ENCODE data around the gene DHX57. TPM values are rescaled to one million over a fixed set of nuclear protein-coding genes. Genes with fewer than 3 reads are reported as not detected.

The DHX57 gene
- total RNA-seq, 1 donor from 2014 or later = 18.6 TPM

GRCh38 chr2:38808677-38809076, 67.1 kb downstream of the DHX57 start:
- H3K4me2 ChIP-seq (ENCODE audit: low read length) = no peak overlapping the region
- no peak overlapping the region for H3K9ac ChIP-seq (ENCODE audit: low read length)
- no peaks in the 10 kb centered on the region for H3K27me3 ChIP-seq (ENCODE audit: insufficient read depth, low read length)
- DNase-seq (ENCODE audit: low read depth) = no peak
- H3K4me3 ChIP-seq (ENCODE audit: insufficient read depth, low read depth, low read length) = no peak overlapping the region
- H3K9me3 ChIP-seq (ENCODE audit: insufficient read depth, low read depth, low read length) = no peaks in the 10 kb centered on the region
- H3K9me3 Mint-ChIP-seq (ENCODE audit: unreplicated experiment) = no peaks in the 10 kb centered on the region
- no peak overlapping the region for H3K4me3 Mint-ChIP-seq (ENCODE audit: unreplicated experiment)
- no peaks in the 10 kb centered on the region for H3K27me3 Mint-ChIP-seq (ENCODE audit: low read depth, unreplicated experiment)
- H2AFZ ChIP-seq (ENCODE audit: low read depth, low read length) = no peak overlapping the region
- no peaks in the 10 kb centered on the region for H3K79me2 ChIP-seq (ENCODE audit: insufficient read depth, low read length)
- H3K36me3 ChIP-seq (ENCODE audit: insufficient read depth, low read length) = peaks cover 24% of the 10 kb centered on the region
- no peaks in the 10 kb centered on the region for H3K4me1 ChIP-seq (ENCODE audit: insufficient read depth, low read length)
- H3K36me3 Mint-ChIP-seq (ENCODE audit: low read depth, unreplicated experiment) = peaks cover 14% of the 10 kb centered on the region
- H4K20me1 ChIP-seq (ENCODE audit: insufficient read depth, low read length) = no peaks in the 10 kb centered on the region
- no peak for FAIRE-seq
- H3K27ac ChIP-seq (ENCODE audit: low read depth, low read length) = no peak overlapping the region
- no peak for TF ChIP-seq EZH2 (IDR thresholded peaks at IDR 0.05; ENCODE audit: insufficient read depth, low read length)
- TF ChIP-seq, protein P1, sequence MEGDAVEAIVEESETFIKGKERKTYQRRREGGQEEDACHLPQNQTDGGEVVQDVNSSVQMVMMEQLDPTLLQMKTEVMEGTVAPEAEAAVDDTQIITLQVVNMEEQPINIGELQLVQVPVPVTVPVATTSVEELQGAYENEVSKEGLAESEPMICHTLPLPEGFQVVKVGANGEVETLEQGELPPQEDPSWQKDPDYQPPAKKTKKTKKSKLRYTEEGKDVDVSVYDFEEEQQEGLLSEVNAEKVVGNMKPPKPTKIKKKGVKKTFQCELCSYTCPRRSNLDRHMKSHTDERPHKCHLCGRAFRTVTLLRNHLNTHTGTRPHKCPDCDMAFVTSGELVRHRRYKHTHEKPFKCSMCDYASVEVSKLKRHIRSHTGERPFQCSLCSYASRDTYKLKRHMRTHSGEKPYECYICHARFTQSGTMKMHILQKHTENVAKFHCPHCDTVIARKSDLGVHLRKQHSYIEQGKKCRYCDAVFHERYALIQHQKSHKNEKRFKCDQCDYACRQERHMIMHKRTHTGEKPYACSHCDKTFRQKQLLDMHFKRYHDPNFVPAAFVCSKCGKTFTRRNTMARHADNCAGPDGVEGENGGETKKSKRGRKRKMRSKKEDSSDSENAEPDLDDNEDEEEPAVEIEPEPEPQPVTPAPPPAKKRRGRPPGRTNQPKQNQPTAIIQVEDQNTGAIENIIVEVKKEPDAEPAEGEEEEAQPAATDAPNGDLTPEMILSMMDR (IDR thresholded peaks at IDR 0.05; ENCODE audit: insufficient read depth, low read depth, low read length) = no peak
- H3K27ac Mint-ChIP-seq (ENCODE audit: unreplicated experiment) = no peak overlapping the region
- H3K4me1 Mint-ChIP-seq (ENCODE audit: low read depth, unreplicated experiment) = no peaks in the 10 kb centered on the region

- H3K9ac ChIP-seq (ENCODE audit: low read length) = no peak overlapping the region
- peaks cover 18% of the 10 kb centered on the region for H3K36me3 Mint-ChIP-seq (ENCODE audit: low read depth, unreplicated experiment)
- no peak overlapping the region for H3K4me3 ChIP-seq (ENCODE audit: insufficient read depth, low read depth, low read length)
- no peak overlapping the region for H3K27ac ChIP-seq (ENCODE audit: low read depth, low read length)
- no peaks in the 10 kb centered on the region for H3K27me3 Mint-ChIP-seq (ENCODE audit: low read depth, unreplicated experiment)
- no peaks in the 10 kb centered on the region for H3K4me1 ChIP-seq (ENCODE audit: insufficient read depth, low read length)
- FAIRE-seq = no peak
- H3K4me1 Mint-ChIP-seq (ENCODE audit: low read depth, unreplicated experiment) = no peaks in the 10 kb centered on the region
- H3K4me3 Mint-ChIP-seq (ENCODE audit: unreplicated experiment) = no peak overlapping the region
- H3K27me3 ChIP-seq (ENCODE audit: insufficient read depth, low read length) = no peaks in the 10 kb centered on the region
- TF ChIP-seq EZH2 (IDR thresholded peaks at IDR 0.05; ENCODE audit: insufficient read depth, low read length) = no peak
- TF ChIP-seq, protein P1 (IDR thresholded peaks at IDR 0.05; ENCODE audit: insufficient read depth, low read depth, low read length) = no peak
- H3K36me3 ChIP-seq (ENCODE audit: insufficient read depth, low read length) = peaks cover 25% of the 10 kb centered on the region
- H3K4me2 ChIP-seq (ENCODE audit: low read length) = no peak overlapping the region
- H3K9me3 ChIP-seq (ENCODE audit: insufficient read depth, low read depth, low read length) = no peaks in the 10 kb centered on the region
- H3K27ac Mint-ChIP-seq (ENCODE audit: unreplicated experiment) = no peak overlapping the region
- H2AFZ ChIP-seq (ENCODE audit: low read depth, low read length) = no peak overlapping the region
- DNase-seq (ENCODE audit: low read depth) = no peak
- no peaks in the 10 kb centered on the region for H4K20me1 ChIP-seq (ENCODE audit: insufficient read depth, low read length)
- no peaks in the 10 kb centered on the region for H3K79me2 ChIP-seq (ENCODE audit: insufficient read depth, low read length)
- no peaks in the 10 kb centered on the region for H3K9me3 Mint-ChIP-seq (ENCODE audit: unreplicated experiment)
Measured at GRCh38 chr2:38806733-38807059, 69.0 kb downstream of the DHX57 start.

DNA sequence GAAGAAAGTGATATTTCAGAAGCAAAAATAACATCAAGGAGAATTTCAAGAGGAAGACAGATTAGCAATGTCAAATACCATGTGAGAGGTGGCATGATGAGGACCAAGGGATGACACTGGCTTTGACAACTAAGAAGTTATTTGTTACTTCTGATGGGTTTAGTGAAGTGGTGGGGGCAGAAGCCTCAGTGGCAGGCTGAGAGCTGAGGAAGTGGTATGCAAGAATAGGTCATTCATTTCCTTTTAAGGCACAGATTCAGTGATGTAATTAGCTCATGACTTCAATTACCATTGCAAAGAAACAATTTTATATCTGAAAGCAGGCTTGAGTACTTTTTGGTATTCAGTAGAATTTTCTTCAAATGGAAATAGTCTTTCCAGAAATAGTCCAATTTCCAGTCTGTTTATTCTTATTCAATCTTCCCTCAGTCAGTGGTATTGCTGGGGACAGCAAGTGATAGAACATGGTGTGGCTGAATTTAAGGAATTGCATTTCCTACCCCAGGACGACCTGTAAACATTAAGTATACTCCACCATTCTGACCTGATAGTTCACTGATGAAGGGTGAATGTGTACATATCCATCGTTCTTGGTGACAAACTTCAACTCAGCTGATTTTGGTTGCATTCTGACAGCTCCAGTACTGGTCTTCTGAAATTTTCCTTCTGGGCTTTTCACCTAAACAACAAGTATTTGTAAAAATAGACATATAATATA, 69.6 kb downstream of the DHX57 start:
- FAIRE-seq (no peak), DNase-seq (ENCODE audit: low read depth) (no peak)
- Mint-ChIP-seq H3K27me3 (ENCODE audit: low read depth, unreplicated experiment) (no peaks in the 10 kb centered on the region), H3K9me3 (ENCODE audit: unreplicated experiment) (no peaks in the 10 kb centered on the region), H3K4me1 (ENCODE audit: low read depth, unreplicated experiment) (no peaks in the 10 kb centered on the region), H3K36me3 (ENCODE audit: low read depth, unreplicated experiment) (peaks cover 12% of the 10 kb centered on the region), H3K27ac (ENCODE audit: unreplicated experiment) (no peak overlapping the region), H3K4me3 (ENCODE audit: unreplicated experiment) (no peak overlapping the region)
- no peaks in the 10 kb centered on the region for H3K79me2 ChIP-seq (ENCODE audit: insufficient read depth, low read length)
- TF ChIP-seq, protein P1 (IDR thresholded peaks at IDR 0.05; ENCODE audit: insufficient read depth, low read depth, low read length) = no peak
- TF ChIP-seq EZH2 (IDR thresholded peaks at IDR 0.05; ENCODE audit: insufficient read depth, low read length) = no peak
- no peaks in the 10 kb centered on the region for H4K20me1 ChIP-seq (ENCODE audit: insufficient read depth, low read length)
- H3K4me1 ChIP-seq (ENCODE audit: insufficient read depth, low read length) = no peaks in the 10 kb centered on the region
- H2AFZ ChIP-seq (ENCODE audit: low read depth, low read length) = no peak overlapping the region
- no peak overlapping the region for H3K4me2 ChIP-seq (ENCODE audit: low read length)
- H3K9me3 ChIP-seq (ENCODE audit: insufficient read depth, low read depth, low read length) = no peaks in the 10 kb centered on the region
- H3K4me3 ChIP-seq (ENCODE audit: insufficient read depth, low read depth, low read length) = no peak overlapping the region
- H3K36me3 ChIP-seq (ENCODE audit: insufficient read depth, low read length) = peaks cover 21% of the 10 kb centered on the region
- no peak overlapping the region for H3K27ac ChIP-seq (ENCODE audit: low read depth, low read length)
- H3K9ac ChIP-seq (ENCODE audit: low read length) = no peak overlapping the region
- H3K27me3 ChIP-seq (ENCODE audit: insufficient read depth, low read length) = no peaks in the 10 kb centered on the region

Measured in astrocyte (in vitro differentiated cells and primary cell).